ENCODE results near the gene SLC35A3. TPM values are rescaled to one million over a fixed set of nuclear protein-coding genes. Genes with fewer than 3 reads are reported as not detected.

SLC35A3 gene
- total and polyA plus RNA-seq, 2 of the 4 experiments (the other 2 are of a cell fraction): 9.6 to 13.6 TPM

DNA sequence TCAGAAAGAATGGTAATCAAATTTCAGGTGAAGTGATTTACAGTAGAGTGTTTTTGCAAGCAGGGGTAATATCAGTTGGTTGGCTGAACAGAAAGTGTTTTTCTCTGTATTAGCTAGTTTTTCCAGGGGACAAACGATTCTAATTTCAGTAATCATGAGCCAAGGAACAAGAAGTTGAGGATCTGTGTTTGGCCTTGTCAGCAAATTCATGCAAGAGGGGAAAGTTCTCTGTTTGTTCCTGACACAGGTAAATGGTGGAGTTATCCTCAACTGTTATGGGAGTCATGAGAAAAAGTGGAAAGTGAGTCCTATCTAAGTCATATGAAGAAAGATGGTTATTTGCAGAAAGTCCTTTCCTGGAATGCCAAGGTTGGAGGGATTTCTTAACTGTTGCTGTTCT, 24.6 kb upstream of the SLC35A3 start:
- no peaks in the 10 kb centered on the region; the same call in 1 of the 2 replicates for H3K27me3 ChIP-seq (ENCODE audit: control insufficient read depth, insufficient read depth, low read length)
- H3K9me3 ChIP-seq (ENCODE audit: control insufficient read depth, insufficient read depth, low read length): no peaks in the 10 kb centered on the region
- H2BK120ac ChIP-seq (ENCODE audit: low read depth, low read length): no peak overlapping the region
- ChIA-PET POLR2A (ENCODE audit: unreplicated experiment) (no interaction called here), CTCF (interaction anchor here (0.9 kb wide), 1 partner anchor 9 kb away, joined by 3 read pairs; no protein-coding TSS in a partner anchor)
- BruUV-seq (replicated peaks): no TSS peak
- H2AFZ ChIP-seq (replicated peaks; ENCODE audit: low read length, poor library complexity): no peak overlapping the region
- peak; percentile 82 for TF ChIP-seq MAFK (IDR thresholded peaks at IDR 0.05; ENCODE audit: low read depth, low read length)
- TF ChIP-seq, protein P1, sequence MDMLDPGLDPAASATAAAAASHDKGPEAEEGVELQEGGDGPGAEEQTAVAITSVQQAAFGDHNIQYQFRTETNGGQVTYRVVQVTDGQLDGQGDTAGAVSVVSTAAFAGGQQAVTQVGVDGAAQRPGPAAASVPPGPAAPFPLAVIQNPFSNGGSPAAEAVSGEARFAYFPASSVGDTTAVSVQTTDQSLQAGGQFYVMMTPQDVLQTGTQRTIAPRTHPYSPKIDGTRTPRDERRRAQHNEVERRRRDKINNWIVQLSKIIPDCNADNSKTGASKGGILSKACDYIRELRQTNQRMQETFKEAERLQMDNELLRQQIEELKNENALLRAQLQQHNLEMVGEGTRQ (IDR thresholded peaks at IDR 0.05; ENCODE audit: low read depth, low read length): no peak
- ATAC-seq (ENCODE audit: low read depth) (no peak), DNase-seq (no peak)
- no peak overlapping the region for H2BK15ac ChIP-seq (ENCODE audit: low read depth, low read length)
- H3K23ac ChIP-seq (ENCODE audit: low read depth, low read length): no peak overlapping the region
- in situ Hi-C loops (cut with MboI; ENCODE audit: low sequenced_read_pairs) (no loop called here), intact Hi-C loops (cut with micrococcal nuclease) (no loop called here), dilution Hi-C loops (cut with HindIII; ENCODE audit: low sequenced_read_pairs, unreplicated experiment) (no loop called here)
- H3K18ac ChIP-seq (ENCODE audit: low read depth, low read length): no peak overlapping the region
- no peak overlapping the region for H4K8ac ChIP-seq (ENCODE audit: low read depth in 2 of 2, low read length in 2 of 2)
- WGBS, 2 experiments (ENCODE audit: extremely low coverage in 2 of 2, insufficient read length in 1 of 2): 70% methylated on average over 1 of the region's 1 CpG; no CpG with 5 or more reads in 1 of the 2 experiments
- no peaks in the 10 kb centered on the region for H4K20me1 ChIP-seq (ENCODE audit: insufficient read depth, low read length)
- H3K79me1 ChIP-seq (ENCODE audit: low read depth in 1 of 2, low read length in 2 of 2): no peaks in the 10 kb centered on the region
- no peak overlapping the region for H3K4ac ChIP-seq (ENCODE audit: low read depth, low read length)
- no peak overlapping the region for H4K91ac ChIP-seq (ENCODE audit: insufficient read depth, low read depth, low read length)
- no peak overlapping the region for H4K5ac ChIP-seq (ENCODE audit: low read depth, low read length)
- no peaks in the 10 kb centered on the region for H3K9me1 ChIP-seq (ENCODE audit: insufficient read depth, low read length)
- no peaks in the 10 kb centered on the region for H3K4me1 ChIP-seq (ENCODE audit: control insufficient read depth, insufficient read depth, low read length)
- no peak overlapping the region for H2AK5ac ChIP-seq (ENCODE audit: low read depth, low read length)
- H3K9ac ChIP-seq (ENCODE audit: low read depth, low read length): no peak overlapping the region
- H3K14ac ChIP-seq (replicated peaks; ENCODE audit: low read depth, low read length): no peak overlapping the region
- no peaks in the 10 kb centered on the region for H3K36me3 ChIP-seq (ENCODE audit: control insufficient read depth, insufficient read depth, low read length)
- no peak overlapping the region for H3K27ac ChIP-seq (ENCODE audit: insufficient read depth, low read length)
- no peak overlapping the region for H3K56ac ChIP-seq (ENCODE audit: extremely low read depth, insufficient read depth, low read length)
- no peak overlapping the region for H2BK5ac ChIP-seq (ENCODE audit: low read depth, low read length, poor library complexity, severe bottlenecking)
- H2AK9ac ChIP-seq (replicated peaks; ENCODE audit: low read depth, low read length, poor library complexity): no peak overlapping the region
- no peak overlapping the region for H3K4me2 ChIP-seq (ENCODE audit: low read depth, low read length)
- H3K4me3 ChIP-seq (ENCODE audit: insufficient read depth, low read depth, low read length): no peak overlapping the region
- no peak overlapping the region for H2BK20ac ChIP-seq (ENCODE audit: low read depth, low read length)
